ENCODE results near the gene OSBPL7.

- TF ChIP-seq SMC3 (IDR thresholded peaks at IDR 0.05) (no peak), CTCF (IDR thresholded peaks at IDR 0.05) (no peak), POLR2A (IDR thresholded peaks at IDR 0.05; ENCODE audit: low read length) (no peak), MAFK (IDR thresholded peaks at IDR 0.05; ENCODE audit: partially characterized antibody) (no peak), RAD21 (conservative IDR thresholded peaks at IDR 0.05 in 1 of 2, IDR thresholded peaks at IDR 0.05 in 1 of 2) (no peak), REST (IDR thresholded peaks at IDR 0.05) (no peak), BHLHE40 (IDR thresholded peaks at IDR 0.05; ENCODE audit: low read depth, low read length) (no peak), EHMT2 (IDR thresholded peaks at IDR 0.05; ENCODE audit: low read depth) (no peak), MAZ (IDR thresholded peaks at IDR 0.05; ENCODE audit: borderline replicate concordance, low read depth, low read length) (no peak)
Observed at GRCh38 chr17:47781397-47781796, 40.2 kb downstream of the OSBPL7 start.
